H1 (cell line): ENCODE results near the gene RAB30.

ENCODE experiments used
- CHD2 ChIP-seq: IDR thresholded peaks from 2 replicates; pipeline ENCODE4 v1.6.1; 2012; ENCODE audit warnings: low read length, improper control_type of control experiment
- EZH2 ChIP-seq: fragments of 200-600 bp; sonication (generic); IDR thresholded peaks from 2 replicates; pipeline ENCODE4 v1.7.1; 2012; ENCODE audit warnings: low read depth, mild to moderate bottlenecking, moderate library complexity, low read length, inconsistent platforms; ENCODE audit not compliant: severe bottlenecking
- GTF2F1 ChIP-seq: IDR thresholded peaks from 2 replicates; pipeline ENCODE4 v1.6.1; 2012; ENCODE audit warnings: low read depth, low read length, improper control_type of control experiment, borderline replicate concordance
- POLR2A ChIP-seq, 2 experiments: IDR thresholded peaks; 1 replicate in 1 of 2; 2 replicates in 1 of 2; pipeline ENCODE4 v1.6.1; 2011; ENCODE audit warnings: low read depth in 2 of 2, low read length in 2 of 2, mild to moderate bottlenecking in 2 of 2; ENCODE audit errors: control extremely low read depth in 1 of 2
- RAD21 ChIP-seq, 2 experiments: IDR thresholded peaks in 1 of 2; conservative IDR thresholded peaks in 1 of 2; 2 replicates each; pipeline ENCODE4 v1.6.1; 2011; ENCODE audit warnings: low read depth in 2 of 2, low read length in 2 of 2, improper control_type of control experiment in 1 of 2, inconsistent platforms in 1 of 2, mild to moderate bottlenecking in 1 of 2, moderate library complexity in 1 of 2
- TF ChIP-seq, protein P1 (sequence below), 3 experiments: IDR thresholded peaks; 1 replicate in 2 of 3; 2 replicates in 1 of 3; pipeline versions ENCODE4 v1.5.1 to v1.6.1; 2011; ENCODE audit warnings: low read length in 3 of 3, mild to moderate bottlenecking in 3 of 3, inconsistent platforms in 2 of 3, low read depth in 1 of 3, moderate library complexity in 1 of 3; ENCODE audit not compliant: insufficient read depth in 1 of 3; ENCODE audit errors: control extremely low read depth in 1 of 3

DNA sequence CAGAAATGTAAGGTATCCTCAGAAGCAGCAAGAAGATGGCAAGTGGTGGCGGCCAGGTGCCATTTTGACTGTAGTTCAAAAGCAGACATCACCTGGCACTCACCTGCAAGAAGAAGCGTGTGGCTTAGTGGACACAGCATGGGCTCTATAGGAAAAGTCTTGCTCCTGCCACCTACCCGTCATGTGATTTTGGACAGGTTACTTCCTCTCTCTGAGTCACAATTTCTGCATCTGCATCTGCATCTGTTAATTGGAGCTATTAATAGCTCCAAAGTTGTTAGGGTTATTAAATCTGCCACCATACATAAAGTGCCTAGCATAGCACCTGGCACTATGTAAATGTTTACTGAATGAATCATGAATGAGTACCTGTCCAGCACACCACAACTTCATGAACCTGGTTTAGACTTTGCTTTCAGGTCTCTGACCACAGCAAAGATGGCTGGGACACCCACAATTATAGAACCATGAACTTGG, 16.8 kb downstream of the RAB30 start:
- TF ChIP-seq CHD2 = no peak
- TF ChIP-seq GTF2F1 = no peak
- no peak for TF ChIP-seq RAD21 (IDR thresholded peaks at IDR 0.05 in 1 of 2, conservative IDR thresholded peaks at IDR 0.05 in 1 of 2; ENCODE audit: low read depth in 2 of 2, low read length in 2 of 2)
- no peak for TF ChIP-seq EZH2
- TF ChIP-seq, protein P1, sequence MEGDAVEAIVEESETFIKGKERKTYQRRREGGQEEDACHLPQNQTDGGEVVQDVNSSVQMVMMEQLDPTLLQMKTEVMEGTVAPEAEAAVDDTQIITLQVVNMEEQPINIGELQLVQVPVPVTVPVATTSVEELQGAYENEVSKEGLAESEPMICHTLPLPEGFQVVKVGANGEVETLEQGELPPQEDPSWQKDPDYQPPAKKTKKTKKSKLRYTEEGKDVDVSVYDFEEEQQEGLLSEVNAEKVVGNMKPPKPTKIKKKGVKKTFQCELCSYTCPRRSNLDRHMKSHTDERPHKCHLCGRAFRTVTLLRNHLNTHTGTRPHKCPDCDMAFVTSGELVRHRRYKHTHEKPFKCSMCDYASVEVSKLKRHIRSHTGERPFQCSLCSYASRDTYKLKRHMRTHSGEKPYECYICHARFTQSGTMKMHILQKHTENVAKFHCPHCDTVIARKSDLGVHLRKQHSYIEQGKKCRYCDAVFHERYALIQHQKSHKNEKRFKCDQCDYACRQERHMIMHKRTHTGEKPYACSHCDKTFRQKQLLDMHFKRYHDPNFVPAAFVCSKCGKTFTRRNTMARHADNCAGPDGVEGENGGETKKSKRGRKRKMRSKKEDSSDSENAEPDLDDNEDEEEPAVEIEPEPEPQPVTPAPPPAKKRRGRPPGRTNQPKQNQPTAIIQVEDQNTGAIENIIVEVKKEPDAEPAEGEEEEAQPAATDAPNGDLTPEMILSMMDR (IDR thresholded peaks at IDR 0.05; ENCODE audit: control extremely low read depth in 1 of 3, insufficient read depth in 1 of 3, low read depth in 1 of 3, low read length in 3 of 3) = no peak
- no peak for TF ChIP-seq POLR2A (IDR thresholded peaks at IDR 0.05; ENCODE audit: control extremely low read depth in 1 of 2, low read depth in 2 of 2, low read length in 2 of 2)
